HG03097 (cell line): ENCODE measurements around the gene BAIAP2.
"Not testable (repeated sequence)": the region's sequence is repeated elsewhere in the genome, so short reads cannot be mapped to it uniquely, and the experiment has no call there.

ENCODE experiments used
- ATAC-seq: cut with Tn5 transposase; IDR thresholded peaks from one replicate; pipeline ENCODE4 v1.9.1; 2021; ENCODE audit not compliant: unreplicated experiment, low FRiP score

Gene BAIAP2

DNA sequence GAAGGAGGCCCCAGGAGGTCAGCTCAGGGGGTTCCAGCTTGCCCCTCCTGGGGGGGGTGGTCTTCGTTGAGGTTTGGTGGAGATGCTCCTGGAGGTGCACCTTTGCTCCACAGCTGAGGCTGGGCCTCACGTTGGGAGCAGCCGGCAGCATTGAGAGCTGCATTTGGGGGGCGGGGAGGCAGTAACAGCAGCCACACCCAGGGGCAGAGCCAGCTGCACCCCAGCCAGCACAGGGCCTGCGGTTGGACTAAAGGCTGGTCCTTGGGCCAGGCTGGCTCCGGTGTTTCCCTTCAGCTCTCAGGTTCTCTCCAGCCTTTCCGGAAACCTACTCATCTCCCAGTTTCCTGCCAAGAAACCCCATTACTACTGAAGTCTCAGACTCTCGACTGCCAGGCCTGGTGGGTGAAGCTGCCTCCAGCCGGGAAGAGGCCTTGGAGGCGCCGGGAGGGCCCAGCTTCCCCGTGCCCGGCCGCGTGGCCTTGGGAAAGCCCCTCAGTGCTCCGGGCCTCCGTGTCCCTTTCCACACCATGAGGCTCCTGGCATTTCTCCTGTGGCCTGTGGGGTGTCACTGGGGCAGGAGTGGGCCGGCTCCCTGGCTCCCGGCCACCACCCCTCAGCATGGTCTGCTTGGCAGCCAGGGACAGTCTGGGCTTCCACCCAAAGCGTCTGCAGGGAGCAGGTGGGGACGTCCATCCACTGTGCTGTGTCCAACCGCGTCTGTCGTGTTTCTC, 14.0 kb upstream of the BAIAP2 start:
- ATAC-seq = no peak

DNA sequence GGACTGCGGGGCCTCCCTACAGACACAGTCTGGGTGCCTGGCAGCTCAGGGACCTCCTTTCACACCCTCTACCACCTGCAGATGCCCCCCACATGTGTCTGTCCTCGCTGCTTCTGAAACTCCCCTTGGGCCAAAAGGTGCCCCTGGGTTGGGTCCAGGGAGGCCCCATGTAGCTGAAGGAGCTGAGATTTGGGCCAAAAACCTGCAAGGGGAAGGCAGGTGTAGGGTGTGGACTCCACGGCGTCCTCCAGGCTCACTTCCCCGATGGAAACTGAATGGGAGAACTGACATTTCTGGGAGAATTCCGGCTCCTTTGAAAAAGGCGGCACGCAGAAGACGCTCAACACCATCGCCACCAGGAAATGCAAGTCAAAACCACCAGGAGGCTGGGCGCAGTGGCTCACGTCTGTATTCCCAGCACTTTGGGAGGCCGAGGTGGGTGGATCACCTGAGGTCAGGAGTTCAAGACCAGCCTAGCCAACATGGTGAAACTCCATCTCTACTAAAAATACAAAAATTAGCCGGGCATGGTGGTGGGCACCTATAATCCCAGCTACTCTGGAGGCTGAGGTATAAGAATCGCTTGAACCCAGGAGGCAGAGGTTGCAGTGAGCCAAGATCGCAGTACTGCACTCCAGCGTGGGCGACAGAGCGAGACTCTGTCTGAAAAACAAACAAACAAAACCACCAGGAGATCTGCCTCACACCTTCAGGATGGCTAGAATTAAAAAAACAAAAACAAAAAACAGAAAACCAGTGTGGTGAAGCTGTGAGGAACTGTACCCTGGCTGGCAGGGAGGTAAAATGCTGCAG, 13.2 kb upstream of the BAIAP2 start:
- no peak for ATAC-seq

DNA sequence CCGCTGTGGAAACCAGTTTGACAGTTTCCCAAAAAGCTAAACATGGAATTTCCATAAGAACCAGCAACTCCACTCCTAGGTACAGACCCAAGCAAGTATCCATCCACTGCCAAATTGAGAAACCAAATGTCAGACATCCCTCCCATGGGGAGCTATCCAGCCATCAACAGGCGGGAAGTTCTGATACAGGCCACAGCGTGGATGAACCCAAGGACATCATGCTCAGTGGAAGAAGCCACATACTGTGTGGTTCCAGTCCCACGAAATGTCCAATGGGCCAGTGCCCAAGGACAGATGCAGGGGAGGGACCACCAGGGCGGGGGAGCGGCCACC, 12.6 kb upstream of the BAIAP2 start:
- ATAC-seq = no peak

DNA sequence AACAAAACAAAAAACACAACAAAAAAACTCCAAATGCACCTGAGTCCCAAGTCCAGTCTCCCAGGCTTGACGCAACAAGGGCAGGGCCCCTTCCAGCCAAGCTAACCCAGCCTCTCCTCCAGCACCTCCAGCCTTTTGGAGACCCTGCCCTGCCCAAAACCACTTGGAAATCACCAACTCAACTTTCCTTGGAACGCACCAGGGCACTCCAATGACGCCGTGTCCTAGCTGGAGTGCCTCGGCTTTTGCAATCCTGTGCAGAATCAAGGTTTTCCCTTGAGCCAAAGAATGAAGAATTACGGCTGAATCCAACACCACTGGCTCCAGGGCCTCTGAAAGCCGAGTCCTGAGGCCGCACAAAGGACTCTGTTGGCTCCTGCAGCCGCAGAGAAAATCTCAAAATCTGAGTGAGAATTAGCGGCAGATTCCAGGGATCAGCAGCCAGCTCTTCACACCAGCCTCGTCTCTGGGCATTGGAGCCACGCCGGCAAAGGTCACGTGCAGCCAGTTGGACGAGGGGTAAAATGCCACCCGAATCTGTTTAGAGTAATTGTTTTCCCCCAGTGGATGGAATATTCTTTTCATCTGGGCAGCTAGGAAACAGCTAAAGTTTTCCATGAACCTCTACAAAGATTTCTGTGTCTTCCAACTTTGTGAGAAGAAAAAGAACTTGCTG, 9.7 kb upstream of the BAIAP2 start:
- no peak for ATAC-seq

DNA sequence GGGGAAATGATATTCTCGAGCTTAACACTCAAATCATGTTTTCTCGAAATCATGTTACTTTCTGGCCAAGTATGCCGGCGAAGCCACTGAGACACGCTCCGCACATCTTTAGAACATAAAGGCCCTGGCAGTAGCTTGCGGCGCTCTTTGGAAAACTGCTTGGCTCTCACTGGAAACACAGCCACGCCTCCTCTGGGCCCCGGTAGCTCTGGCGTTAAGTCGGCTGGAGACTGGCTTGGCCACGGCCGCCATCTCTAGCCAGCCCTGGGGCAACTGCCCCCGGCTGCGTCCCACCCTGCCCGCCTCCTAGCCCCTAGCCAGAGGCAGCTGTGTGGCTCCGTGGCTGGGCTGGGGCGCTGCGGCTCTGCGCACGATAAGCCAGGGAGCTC, 9.2 kb upstream of the BAIAP2 start:
- ATAC-seq = no peak

DNA sequence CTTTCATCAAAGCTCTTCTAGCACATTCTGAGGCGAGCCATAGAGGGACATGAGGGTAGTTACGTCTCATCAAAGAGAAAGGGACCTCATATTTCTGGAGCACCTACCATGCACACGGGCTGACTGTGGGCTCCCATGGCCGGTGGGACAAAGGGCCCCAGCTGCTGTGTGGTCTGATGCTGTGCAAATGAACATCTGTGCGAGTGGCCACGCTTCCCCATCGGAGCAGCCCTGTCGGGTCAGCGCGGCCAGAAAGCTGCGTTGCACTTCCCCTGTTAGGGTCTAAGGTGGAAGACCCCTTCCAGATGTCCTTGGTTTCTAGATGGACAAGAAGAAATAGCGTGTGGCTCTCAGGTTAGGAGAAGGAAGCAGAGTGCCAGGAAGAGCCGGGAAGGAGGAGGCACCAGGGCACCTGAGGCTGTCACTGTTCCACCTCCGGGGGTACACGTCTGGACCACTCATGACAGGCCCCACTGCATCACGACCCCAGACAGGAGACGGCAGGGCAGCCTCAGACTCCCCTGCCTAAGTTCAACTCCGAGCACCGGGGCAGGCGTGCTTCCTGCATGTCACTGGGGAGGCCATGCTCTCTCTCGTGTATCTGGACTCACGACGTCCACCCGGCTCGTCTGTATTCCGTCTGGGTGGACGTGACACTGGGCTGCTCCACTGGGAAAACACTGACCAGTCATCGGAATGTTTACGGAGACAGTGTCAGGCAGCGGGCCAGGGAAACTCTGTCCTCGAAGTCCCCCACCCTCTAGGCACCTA, 8.5 kb upstream of the BAIAP2 start:
- no peak for ATAC-seq

DNA sequence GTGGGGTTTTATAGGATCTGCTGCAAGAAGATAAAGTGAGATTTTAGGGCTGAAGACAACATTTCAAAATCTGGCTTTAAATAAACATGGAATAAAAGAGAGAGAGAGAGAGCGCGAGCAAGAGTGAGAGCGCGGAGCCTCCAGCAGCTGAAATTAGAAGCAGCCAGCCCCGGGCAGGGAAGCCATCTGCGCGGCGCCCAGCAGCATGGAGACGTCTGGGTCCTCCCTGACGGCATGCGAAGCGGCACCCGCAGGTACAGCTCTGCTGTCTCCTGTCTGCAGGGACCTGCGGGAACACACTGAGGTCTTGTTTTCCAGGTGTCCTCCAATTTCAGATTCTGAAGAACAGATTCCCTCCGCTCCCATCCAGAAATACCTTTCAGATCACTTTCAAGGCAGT, 7.9 kb upstream of the BAIAP2 start:
- ATAC-seq = no peak

DNA sequence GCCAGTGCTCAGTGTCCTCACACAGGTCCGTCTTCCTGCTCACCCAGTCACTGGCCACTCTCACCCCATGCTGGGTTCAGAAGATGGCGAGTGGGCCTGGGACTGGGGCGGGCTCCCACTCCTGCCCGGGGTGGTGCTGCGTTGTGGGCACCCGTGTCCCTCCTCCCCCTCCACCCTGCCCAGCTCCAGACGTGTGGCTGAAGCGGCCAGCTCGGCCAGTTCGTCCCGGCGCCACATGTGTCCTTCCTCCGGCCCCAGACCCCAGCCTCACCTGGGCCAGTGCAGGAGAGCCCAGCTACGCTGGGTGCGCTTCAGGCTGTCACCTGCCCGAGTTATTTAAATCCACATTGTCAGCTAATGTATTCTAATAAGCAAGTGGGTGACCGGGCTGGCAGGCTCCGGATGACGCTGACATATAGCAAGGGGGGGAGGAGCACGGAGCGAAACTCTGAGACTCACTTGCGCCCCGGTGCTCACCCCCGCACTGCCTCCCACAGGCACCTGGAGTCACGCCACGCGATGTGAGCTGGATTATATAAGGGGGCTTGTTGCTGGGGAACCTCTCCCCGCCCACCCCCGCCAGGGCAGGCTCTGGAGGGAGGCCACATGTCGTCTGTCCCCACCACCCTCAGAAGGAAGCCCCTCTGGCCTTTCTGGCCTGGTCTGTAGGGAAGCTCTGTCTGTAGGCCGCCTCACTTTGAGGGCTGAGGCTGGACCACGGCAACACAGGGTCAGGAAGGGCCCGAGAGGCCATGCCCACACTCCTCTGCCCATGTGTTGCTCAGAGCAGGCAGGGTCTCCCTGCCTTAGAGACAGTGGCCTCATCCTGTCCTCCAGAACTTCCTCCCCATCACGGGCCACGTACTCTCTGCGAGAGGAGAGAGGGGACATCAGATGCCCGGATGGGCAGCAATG, 7.1 kb upstream of the BAIAP2 start:
- ATAC-seq = no peak

DNA sequence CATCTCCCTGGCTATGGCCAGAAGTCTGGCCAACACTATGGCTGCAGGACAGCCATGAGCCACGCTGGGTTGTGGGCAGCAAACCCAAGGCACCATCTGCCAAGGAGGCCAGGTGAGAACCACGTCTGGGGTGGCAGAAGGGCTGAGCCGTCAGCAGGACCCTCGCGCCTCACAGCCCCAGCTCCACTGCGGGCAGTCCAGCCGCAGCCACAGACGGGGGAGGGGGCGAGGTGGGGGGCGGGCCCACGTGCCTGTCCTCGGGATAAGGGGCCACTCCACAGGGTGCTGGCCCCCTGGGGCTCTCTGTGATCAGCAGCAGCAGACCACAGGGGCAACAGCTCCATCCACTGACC, 6.5 kb upstream of the BAIAP2 start:
- no peak for ATAC-seq

DNA sequence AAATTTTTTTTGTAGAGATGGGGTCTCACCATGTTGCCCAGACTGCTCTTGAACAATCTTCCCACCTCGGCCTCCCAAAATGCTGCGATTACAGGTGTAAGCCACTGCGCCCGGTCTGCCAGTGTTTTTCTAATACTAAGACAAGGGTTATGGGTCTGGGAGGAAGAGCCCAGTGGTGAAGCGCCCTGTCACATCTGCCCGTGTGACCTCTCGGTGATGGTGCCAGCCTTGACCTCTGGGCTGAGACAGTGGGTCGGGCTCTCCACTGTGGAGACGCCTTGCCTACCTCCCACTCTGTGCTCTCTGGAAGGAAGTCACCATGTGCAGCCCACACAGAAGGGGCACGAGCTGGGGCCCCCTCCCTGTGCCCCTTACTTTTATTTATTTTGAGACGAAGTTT, 5.1 kb upstream of the BAIAP2 start:
- no peak for ATAC-seq

DNA sequence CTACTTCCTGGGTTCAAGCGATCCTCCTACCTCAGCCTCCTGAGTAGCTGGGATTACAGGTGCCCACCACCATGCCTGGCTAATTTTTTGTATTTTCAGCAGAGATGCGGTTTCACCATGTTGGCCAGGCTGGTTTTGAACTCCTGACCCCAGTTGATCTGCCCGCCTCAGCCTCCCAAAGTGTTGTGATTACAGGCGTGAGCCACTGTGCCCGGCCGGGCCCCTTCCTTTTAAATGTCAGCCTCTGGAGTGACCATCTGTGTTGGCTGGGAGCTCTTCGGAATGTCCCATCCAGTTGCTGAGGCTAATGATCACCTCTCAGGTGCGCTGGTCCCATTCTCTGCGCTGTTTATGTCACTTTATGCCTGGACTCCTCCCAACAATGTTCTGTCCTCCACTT, 4.6 kb upstream of the BAIAP2 start:
- not testable (repeated sequence) for ATAC-seq

DNA sequence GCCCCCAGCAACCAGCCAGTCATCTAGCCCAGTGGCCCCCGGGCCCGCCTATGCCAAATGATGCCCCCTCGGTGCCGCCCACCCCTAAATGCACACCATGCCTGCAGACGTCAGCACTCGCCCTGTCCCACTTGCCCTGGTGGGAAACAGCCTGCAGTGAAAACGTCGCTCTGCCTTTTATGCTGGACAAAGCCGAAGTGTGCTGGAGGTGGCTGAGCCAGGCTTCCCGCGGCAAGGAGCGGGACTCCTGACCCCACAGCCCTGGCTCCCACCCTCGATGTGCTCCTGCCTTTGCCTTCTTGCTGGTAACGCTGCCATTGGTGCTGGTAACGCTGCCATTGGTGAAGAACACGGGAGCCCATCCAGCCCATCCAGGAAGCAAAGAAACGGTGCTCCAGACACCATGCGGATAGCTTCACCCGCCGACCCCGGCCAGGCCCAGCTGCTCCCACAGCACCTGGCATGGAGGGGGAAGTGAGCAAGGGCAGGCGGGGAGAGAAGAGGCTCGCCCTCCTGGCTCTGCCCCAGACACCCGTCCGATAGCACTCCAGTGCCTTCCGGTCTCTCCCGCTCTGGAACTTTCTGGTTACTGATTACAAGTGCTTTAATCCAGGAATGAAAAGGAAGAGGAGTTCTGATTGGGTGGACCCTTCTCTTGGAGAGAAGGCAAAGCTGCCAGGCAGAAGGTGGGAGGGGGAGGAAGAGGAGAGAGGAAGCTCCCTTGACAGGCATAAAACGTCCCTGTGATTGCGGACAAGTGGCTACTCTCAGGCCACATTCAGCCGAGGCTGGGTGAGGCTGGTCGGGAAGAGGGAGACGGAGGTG, 4.0 kb upstream of the BAIAP2 start:
- no peak for ATAC-seq

DNA sequence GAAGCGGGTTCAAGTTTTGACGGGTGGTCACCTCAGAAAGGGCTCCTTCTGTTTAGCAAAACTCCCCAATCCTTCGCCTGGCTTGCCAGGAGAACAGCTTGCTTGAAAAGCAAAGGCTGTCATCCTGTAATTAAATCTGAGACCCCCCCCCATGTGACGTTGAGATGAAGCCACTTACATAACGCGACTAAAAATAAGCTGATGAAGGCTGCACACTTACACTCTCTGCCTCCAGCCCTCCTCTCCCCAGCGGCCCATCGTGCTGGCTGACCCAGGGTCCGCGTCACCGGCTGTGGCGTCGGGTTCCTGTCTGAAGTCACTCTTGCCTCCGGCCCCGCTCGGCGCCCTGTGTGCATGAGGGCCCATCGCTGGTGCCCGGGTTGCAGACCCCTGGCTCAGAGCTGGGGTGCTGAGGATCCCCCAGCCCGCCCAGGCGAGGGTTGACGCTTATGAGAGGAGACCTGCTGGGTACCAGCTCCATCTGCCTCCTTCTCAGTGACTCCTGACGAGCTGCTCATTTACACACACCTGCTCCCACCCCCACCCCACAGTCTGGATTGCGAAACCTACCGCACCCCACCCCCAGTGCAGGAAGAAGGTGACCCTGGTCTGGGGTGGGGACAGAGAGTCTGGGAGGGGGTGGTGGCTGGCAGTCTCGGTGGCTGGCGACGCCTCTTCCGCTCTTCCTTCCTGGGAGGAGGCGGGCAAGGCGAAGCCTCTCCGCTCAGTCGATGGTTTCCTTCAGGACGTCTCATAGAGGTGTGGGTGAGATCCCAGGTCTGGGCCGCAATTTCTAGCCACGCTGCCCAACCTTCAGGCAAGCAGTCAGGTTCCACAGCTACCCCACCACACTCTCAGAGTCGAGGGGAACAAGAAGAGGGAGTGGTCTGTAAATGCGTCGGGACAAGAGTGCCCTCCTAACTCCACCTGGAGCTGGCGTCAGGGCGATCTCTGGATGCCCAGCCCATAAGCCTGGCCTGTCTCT, 3.1 kb upstream of the BAIAP2 start:
- no peak for ATAC-seq

DNA sequence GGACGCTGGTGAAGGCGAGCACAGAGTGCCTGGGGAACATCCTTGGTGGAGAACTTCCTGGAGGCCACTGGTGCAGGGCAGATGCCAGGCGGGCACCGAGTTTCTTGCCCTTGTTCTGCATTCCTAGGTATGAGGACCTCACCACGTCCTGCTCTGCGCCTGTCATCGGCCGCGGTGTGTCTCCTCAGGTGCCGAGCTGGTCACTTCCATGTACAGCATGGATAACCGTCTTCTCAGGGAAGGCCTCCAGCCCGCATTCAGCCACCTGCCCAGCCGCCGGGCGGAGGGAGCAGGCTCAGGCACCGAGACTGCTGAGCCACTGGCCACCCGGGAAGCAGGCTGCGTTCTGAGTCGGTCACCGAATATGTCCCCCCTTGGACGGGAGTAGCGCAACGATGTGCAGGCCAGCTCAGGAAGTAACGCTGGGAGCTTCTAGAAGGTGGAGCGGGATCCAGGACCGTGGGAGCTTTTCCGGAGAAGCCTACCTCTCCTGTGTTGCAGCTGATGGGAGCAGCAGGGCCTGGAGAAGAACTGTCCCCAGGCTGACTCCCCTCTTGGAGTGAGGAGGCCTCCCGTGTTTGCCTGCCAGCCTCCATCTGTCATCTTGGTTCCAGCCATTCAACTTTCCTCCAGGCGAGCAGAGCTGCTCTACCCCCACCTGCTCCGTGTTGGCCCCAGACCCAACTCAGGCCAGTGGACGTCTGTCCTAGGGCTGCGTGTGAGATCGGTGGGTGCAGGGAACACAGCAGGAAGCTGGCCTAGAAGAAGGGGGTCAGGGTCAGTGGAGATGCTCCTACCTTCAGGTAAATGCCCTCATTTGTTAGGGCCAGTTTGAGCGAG, 2.1 kb upstream of the BAIAP2 start:
- ATAC-seq = no peak

DNA sequence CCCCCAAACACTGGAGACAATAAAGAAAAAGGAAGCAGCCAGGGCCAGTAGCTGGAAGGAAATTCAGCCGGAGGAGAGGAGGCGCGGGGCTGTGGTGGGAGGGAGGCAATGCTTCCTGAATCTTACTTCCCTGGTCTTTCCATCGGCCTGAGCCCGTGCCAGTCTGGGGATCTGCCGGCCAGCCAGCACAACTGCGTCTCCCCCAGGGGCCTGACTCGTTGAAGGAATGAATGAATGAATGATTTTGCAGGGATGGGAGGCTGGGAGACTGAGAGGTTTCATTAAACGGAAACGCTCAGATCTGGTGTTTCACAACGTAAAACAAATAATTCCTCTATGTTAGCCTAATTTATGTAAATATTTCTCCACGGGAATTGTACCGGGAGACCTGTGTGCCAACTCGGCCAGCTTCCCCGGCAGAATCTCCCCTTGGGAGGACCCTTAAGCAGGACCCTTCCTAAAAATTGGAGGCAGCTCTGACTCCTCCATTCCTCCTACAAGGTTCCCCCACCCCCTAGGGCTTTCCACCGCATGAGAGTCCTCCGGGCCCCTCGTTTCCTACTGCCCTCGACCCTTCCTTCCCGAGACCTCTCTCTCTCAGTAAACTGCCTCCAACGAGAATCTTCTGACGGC, 1.3 kb upstream of the BAIAP2 start:
- ATAC-seq = no peak

DNA sequence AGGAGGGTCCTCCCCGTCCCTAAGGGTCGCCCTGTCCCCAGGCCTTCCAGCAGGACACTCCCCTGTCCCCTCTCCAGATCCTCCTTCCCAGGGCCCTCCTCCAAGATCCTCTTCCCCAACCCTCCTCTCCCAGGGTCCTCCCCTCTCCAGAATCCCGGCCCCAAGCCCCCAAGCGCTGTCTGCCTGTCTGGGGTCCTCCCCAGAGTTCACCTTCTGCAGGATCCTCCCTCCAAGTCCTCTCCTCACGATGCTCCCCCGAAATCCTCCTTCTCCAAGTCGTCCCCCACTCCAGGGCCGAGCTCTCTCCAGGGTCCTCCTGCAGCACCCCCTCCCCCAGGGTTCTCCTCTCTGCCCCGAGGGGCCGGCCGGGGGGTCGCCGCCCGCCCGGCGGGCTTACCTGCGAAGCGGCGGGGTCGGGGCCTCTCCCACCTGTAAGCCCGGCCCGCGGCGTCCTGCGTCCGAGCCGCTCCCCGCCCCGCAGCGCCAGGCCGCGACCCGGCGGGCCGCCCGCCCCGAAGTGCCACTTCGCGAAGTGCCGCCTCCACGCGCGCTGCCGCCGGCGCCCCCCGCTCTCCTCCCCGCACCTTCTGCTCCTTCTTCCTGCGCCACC, 678 bp upstream of the BAIAP2 start:
- ATAC-seq = no peak
